ENCODE measurements around the gene ANKS1A.

GRCh38 chr6:35079311-35080000 lies 190.4 kb downstream of the ANKS1A start:
- no peak for TF ChIP-seq CTCF (IDR thresholded peaks at IDR 0.05)
- TF ChIP-seq POLR2A (IDR thresholded peaks at IDR 0.05) = no peak
